ENCODE results near the gene OOSP1.

- TF ChIP-seq PATZ1 (CRISPR knock-in tag; IDR thresholded peaks at IDR 0.05; ENCODE audit: borderline replicate concordance) (no peak), BACH2 (CRISPR knock-in tag; IDR thresholded peaks at IDR 0.05; ENCODE audit: borderline replicate concordance) (no peak), ZFP3 (CRISPR knock-in tag; IDR thresholded peaks at IDR 0.05) (no peak), ARNTL (CRISPR knock-in tag; IDR thresholded peaks at IDR 0.05; ENCODE audit: borderline replicate concordance, low read depth) (no peak), TOX (CRISPR knock-in tag; IDR thresholded peaks at IDR 0.05; ENCODE audit: borderline replicate concordance) (no peak), ZNF565 (CRISPR knock-in tag; conservative IDR thresholded peaks at IDR 0.05; ENCODE audit: low read depth) (no peak), ZNF70 (CRISPR knock-in tag; IDR thresholded peaks at IDR 0.05) (no peak), CREB5 (CRISPR knock-in tag; IDR thresholded peaks at IDR 0.05; ENCODE audit: low read depth) (no peak), ZFP30 (CRISPR knock-in tag; IDR thresholded peaks at IDR 0.05) (no peak), SNAI2 (CRISPR knock-in tag; IDR thresholded peaks at IDR 0.05) (no peak), TSHZ2 (CRISPR knock-in tag; IDR thresholded peaks at IDR 0.05) (no peak), OSR1 (CRISPR knock-in tag; IDR thresholded peaks at IDR 0.05) (no peak), TCF4 (CRISPR knock-in tag; IDR thresholded peaks at IDR 0.05; ENCODE audit: borderline replicate concordance) (no peak), ISL1 (CRISPR knock-in tag; IDR thresholded peaks at IDR 0.05) (no peak)
These were observed 28.0 kb downstream of the OOSP1 start for GRCh38 chr11:59966201-59966600.

Data from SK-N-SH treated with all-trans-retinoic acid at 6 μM for 48 hours (cell line).